Kidney (tissue), 14 donors: Measurements from ENCODE around the gene PLA2G2D. TPM values are rescaled to one million over a fixed set of nuclear protein-coding genes. Genes with fewer than 3 reads are reported as not detected.

Experiments used
- DNase-seq, 5 donors: peaks; one replicate each; pipeline ENCODE4 v3.0.0-alpha.2; 2013 to 2020
- FAIRE-seq: peaks from 2 replicates; lab custom pipeline; 2012; peaks lifted over from hg19 to GRCh38; lab: Jason Lieb, UNC
- H3K27ac ChIP-seq, 2 donors: one replicate each; pipeline ENCODE4 v1.7.0; 2013; ENCODE audit warnings: low read depth in 2 of 2, low read length in 2 of 2, inconsistent platforms in 1 of 2
- H3K27me3 ChIP-seq: one replicate; pipeline ENCODE4 v1.7.1; 2013; ENCODE audit warnings: low read length, inconsistent platforms; ENCODE audit not compliant: control insufficient read depth, insufficient read depth
- H3K36me3 ChIP-seq, 3 donors: one replicate each; pipeline versions ENCODE4 v1.7.0 to v1.7.1; 2013; ENCODE audit warnings: low read length in 3 of 3, control low read depth in 1 of 3, inconsistent platforms in 1 of 3; ENCODE audit not compliant: insufficient read depth in 3 of 3, control insufficient read depth in 2 of 3
- H3K4me1 ChIP-seq, 3 donors: one replicate each; pipeline versions ENCODE4 v1.7.0 to v1.7.1; 2013; ENCODE audit warnings: low read length in 3 of 3, inconsistent platforms in 1 of 3, low read depth in 1 of 3; ENCODE audit not compliant: control insufficient read depth in 2 of 3, insufficient read depth in 2 of 3
- H3K4me3 ChIP-seq, 3 donors: one replicate each; pipeline versions ENCODE4 v1.7.0 to v1.8.1; 2013; ENCODE audit warnings: low read length in 3 of 3, control low read depth in 1 of 3, inconsistent platforms in 1 of 3
- H3K9ac ChIP-seq, 3 donors: one replicate each; pipeline versions ENCODE4 v1.7.0 to v1.7.1; 2013; ENCODE audit warnings: low read length in 3 of 3, control low read depth in 1 of 3, inconsistent platforms in 1 of 3
- H3K9me3 ChIP-seq, 3 donors: one replicate each; pipeline versions ENCODE4 v1.7.0 to v1.7.1; 2013; ENCODE audit warnings: low read length in 3 of 3, control low read depth in 1 of 3, inconsistent platforms in 1 of 3; ENCODE audit not compliant: control insufficient read depth in 2 of 3, insufficient read depth in 1 of 3
- intact Hi-C: fragments of 100-400 bp; cut with DNase I; formaldehyde crosslinking; loops from one replicate; pipeline ENCODE4 v1.11.1; 2022
- polyA plus RNA-seq: library from polyadenylated mRNA; stranded (reverse); fragments of 350-450 nt; fragmentation: Illumina TruSeq; extraction: RNeasy Lipid Tissue Mini Kit (QIAGEN cat#74804); gene quantifications from one replicate; pipeline ENCODE4 v1.2.3, GENCODE V29; 2014; ENCODE audit warnings: low read depth, low replicate concordance; ENCODE audit not compliant: insufficient read depth
- total RNA-seq: library from RNA; stranded (reverse); fragmentation: NEBNext Ultra II Directional; extraction: Animal tissue kit (Norgen Biotek cat#: 25700); gene quantifications from one replicate; pipeline ENCODE4 v1.2.1, GENCODE V29; 2021
- TF ChIP-seq, protein P1 (sequence below): IDR thresholded peaks from 3 replicates; pipeline ENCODE4 v1.5.1; 2012; ENCODE audit warnings: mild to moderate bottlenecking, moderate library complexity, borderline replicate concordance; ENCODE audit not compliant: insufficient read depth; ENCODE audit errors: extremely low read depth
- donor health status: control.
- donor health status: control.
- donor health status: control.
- donor health status: control.
- donor health status: control.
- donor health status: DM: yes; HTN: yes; CAD: no.
- donor health status: Normal renal cell carcinoma (clear cell type).

Gene PLA2G2D
- total and polyA plus RNA-seq, 2 donors from 2014 or later, result 1.1 TPM; not detected in 1

DNA sequence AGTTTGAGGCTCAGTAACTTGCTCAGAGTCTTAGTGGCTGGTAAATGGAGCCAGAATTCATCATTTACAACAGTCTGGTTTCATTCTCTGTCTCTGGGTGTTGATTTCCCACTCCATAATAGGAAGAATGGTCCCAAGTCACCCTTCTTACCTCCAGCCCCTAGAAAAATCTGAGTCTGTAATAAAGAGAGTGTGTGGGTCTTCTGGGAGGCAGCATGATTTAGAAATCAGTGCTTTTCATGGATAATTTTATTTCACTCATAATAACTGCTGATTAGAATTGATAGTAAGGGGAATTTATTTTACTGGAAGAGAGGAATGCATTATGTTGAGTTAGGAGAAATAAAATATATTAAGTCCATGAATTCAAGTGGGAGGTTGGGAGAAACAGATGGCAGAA is 2.1 kb downstream of the PLA2G2D start:
- intact Hi-C loops, result no loop called here
- no peaks in the 10 kb centered on the region for H3K4me1 ChIP-seq
- no peaks in the 10 kb centered on the region for H3K9me3 ChIP-seq
- H3K9ac ChIP-seq, result no peak overlapping the region
- DNase-seq, result no peak
- TF ChIP-seq, protein P1, sequence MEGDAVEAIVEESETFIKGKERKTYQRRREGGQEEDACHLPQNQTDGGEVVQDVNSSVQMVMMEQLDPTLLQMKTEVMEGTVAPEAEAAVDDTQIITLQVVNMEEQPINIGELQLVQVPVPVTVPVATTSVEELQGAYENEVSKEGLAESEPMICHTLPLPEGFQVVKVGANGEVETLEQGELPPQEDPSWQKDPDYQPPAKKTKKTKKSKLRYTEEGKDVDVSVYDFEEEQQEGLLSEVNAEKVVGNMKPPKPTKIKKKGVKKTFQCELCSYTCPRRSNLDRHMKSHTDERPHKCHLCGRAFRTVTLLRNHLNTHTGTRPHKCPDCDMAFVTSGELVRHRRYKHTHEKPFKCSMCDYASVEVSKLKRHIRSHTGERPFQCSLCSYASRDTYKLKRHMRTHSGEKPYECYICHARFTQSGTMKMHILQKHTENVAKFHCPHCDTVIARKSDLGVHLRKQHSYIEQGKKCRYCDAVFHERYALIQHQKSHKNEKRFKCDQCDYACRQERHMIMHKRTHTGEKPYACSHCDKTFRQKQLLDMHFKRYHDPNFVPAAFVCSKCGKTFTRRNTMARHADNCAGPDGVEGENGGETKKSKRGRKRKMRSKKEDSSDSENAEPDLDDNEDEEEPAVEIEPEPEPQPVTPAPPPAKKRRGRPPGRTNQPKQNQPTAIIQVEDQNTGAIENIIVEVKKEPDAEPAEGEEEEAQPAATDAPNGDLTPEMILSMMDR, result no peak
- no peaks in the 10 kb centered on the region for H3K27me3 ChIP-seq
- no peak overlapping the region for H3K27ac ChIP-seq
- no peak overlapping the region for H3K4me3 ChIP-seq
- no peak for FAIRE-seq
- H3K36me3 ChIP-seq, result no peaks in the 10 kb centered on the region

- Histone ChIP-seq H3K4me3 (no peak overlapping the region), H3K27me3 (no peaks in the 10 kb centered on the region), H3K9me3 (no peaks in the 10 kb centered on the region), H3K9ac (no peak overlapping the region), H3K4me1 (no peaks in the 10 kb centered on the region), H3K27ac (no peak overlapping the region), H3K36me3 (no peaks in the 10 kb centered on the region)
- TF ChIP-seq, protein P1, result no peak
- DNase-seq, result no peak
- intact Hi-C loops, result no loop called here
- FAIRE-seq, result no peak
Measured at GRCh38 chr1:20115916-20116315, 3.4 kb downstream of the PLA2G2D start.

DNA sequence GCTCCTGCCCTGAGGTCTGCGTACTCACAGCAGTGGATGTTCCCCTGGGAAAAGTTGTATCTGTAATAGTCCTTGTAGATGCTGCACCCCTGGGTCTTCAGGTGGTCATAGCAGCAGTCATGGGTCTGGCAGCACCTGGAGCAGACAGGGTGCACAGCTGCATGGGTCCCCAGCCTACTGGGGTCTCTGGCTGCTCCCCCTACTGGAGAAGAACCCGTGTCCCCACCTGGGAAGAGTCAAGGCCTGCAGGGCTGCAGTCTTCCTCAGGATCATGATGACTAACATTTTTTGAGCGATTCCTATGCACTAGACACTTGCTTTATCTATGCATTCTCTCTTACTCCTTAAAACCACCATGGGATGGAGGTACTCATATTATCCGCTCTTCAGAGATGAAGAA is 3.9 kb downstream of the PLA2G2D start:
- H3K36me3 ChIP-seq, result no peaks in the 10 kb centered on the region
- TF ChIP-seq, protein P1, result no peak
- DNase-seq (no peak), FAIRE-seq (no peak)
- H3K27ac ChIP-seq, result no peak overlapping the region
- H3K27me3 ChIP-seq, result no peaks in the 10 kb centered on the region
- no peak overlapping the region for H3K9ac ChIP-seq
- intact Hi-C loops, result no loop called here
- H3K9me3 ChIP-seq, result no peaks in the 10 kb centered on the region
- no peak overlapping the region for H3K4me3 ChIP-seq
- H3K4me1 ChIP-seq, result no peaks in the 10 kb centered on the region

- Histone ChIP-seq H3K4me3 (no peak overlapping the region), H3K36me3 (no peaks in the 10 kb centered on the region), H3K9ac (no peak overlapping the region), H3K27ac (no peak overlapping the region), H3K4me1 (no peaks in the 10 kb centered on the region), H3K27me3 (no peaks in the 10 kb centered on the region), H3K9me3 (no peaks in the 10 kb centered on the region)
- intact Hi-C loops, result no loop called here
- TF ChIP-seq, protein P1, result no peak
- FAIRE-seq, result no peak
- DNase-seq, result peak in 3 of 5 donors; percentile 19 to 39 (median 31)
Measured at GRCh38 chr1:20114021-20114648, 5.2 kb downstream of the PLA2G2D start.
